Body of pancreas (tissue), 4 donors: ENCODE measurements around the gene ANKZF1. TPM values are rescaled to one million over a fixed set of nuclear protein-coding genes. Genes with fewer than 3 reads are reported as not detected.
A peak's percentile ranks its signal among the peaks of the same experiment; 100 is the strongest.

Source experiments
- ATAC-seq: fragments of 150-250 bp; one replicate; pipeline ENCODE4 v1.9.1; 2016
- DNase-seq, 4 donors: peaks; one replicate each; pipeline ENCODE4 v3.0.0-alpha.2; 2019
- H3K27ac ChIP-seq, 4 donors: fragments of 200-600 bp; sonication (generic); 1 replicate in 3 of 4; 2 replicates in 1 of 4; pipeline versions ENCODE4 v1.5.1 to v1.6.1; 2016 to 2019; ENCODE audit warnings: mild to moderate bottlenecking in 1 of 4, mixed read lengths in 1 of 4, moderate library complexity in 1 of 4
- H3K27me3 ChIP-seq, 2 donors: fragments of 200-600 bp; sonication (generic); one replicate each; pipeline ENCODE4 v1.6.0; 2016; ENCODE audit warnings: mild to moderate bottlenecking in 1 of 2
- H3K36me3 ChIP-seq, 2 donors: fragments of 200-600 bp; sonication (generic); replicated peaks in 1 of 2; 2 replicates each; pipeline ENCODE4 v1.5.1; 2016; ENCODE audit warnings: low read depth in 2 of 2; ENCODE audit not compliant: insufficient read depth in 1 of 2
- H3K4me1 ChIP-seq: fragments of 200-600 bp; sonication (generic); one replicate; pipeline ENCODE4 v1.6.0; 2016
- H3K4me3 ChIP-seq, 2 donors: fragments of 200-600 bp; sonication (generic); 1 replicate in 1 of 2; 2 replicates in 1 of 2; pipeline ENCODE4 v1.5.1; 2016 to 2019
- H3K9me3 ChIP-seq, 3 donors: fragments of 200-600 bp; sonication (generic); 1 replicate in 2 of 3; 2 replicates in 1 of 3; pipeline ENCODE4 v1.5.1; 2016
- POLR2A ChIP-seq, 3 donors: fragments of 450-650 bp; IDR thresholded peaks; one replicate each; pipeline ENCODE4 v1.6.1; 2016; ENCODE audit warnings: antibody characterized with exemption in 3 of 3, mild to moderate bottlenecking in 2 of 3
- WGBS, 2 donors: methylation state at CpG; one replicate each; pipeline ENCODE4 v1.1.5; 2017; 5-methylcytosine and 5-hydroxymethylcytosine counted together
- intact Hi-C: fragments of 100-400 bp; cut with DNase I; formaldehyde crosslinking; loops from one replicate; pipeline ENCODE4 v1.15.1; 2023
- total RNA-seq, 2 donors: library from RNA; depleted of rRNA; stranded (reverse); fragments of >200 nt; gene quantifications; one replicate each; pipeline ENCODE4 v1.1.0, GENCODE V29; 2016
- TF ChIP-seq, protein P1 (sequence below), 7 experiments: fragments of 450-650 bp in 4 of 7; fragments of 200-600 bp in 3 of 7; sonication (generic) in 3 of 7; IDR thresholded peaks; one replicate each; pipeline ENCODE4 v1.5.1; 2016 to 2019; ENCODE audit warnings: antibody characterized with exemption in 7 of 7

Gene ANKZF1
- total RNA-seq, 2 donors from 2014 or later = 67.5 to 95.3 TPM

DNA sequence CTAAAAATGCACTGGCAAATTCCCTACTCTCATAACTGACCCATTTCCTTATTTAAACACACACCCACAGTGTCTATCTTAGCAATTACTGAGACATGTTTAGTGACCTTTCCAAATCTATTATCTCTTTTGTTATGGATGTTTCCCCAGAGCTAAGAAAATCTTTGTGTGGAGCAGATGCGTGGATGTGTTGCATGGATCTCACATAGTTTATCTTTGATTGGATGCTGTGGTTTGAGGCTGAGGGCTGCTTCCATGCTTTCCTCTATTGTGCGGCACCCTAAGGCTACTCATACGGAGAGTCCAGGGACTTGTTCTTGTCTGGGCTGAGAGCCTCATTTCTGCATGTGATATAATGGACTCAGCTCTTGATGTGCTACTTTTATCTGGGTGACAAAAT lies 4.7 kb downstream of the ANKZF1 start:
- H3K4me1 ChIP-seq = peaks cover 14% of the 10 kb centered on the region
- H3K4me3 ChIP-seq = no peak overlapping the region
- TF ChIP-seq, protein P1, sequence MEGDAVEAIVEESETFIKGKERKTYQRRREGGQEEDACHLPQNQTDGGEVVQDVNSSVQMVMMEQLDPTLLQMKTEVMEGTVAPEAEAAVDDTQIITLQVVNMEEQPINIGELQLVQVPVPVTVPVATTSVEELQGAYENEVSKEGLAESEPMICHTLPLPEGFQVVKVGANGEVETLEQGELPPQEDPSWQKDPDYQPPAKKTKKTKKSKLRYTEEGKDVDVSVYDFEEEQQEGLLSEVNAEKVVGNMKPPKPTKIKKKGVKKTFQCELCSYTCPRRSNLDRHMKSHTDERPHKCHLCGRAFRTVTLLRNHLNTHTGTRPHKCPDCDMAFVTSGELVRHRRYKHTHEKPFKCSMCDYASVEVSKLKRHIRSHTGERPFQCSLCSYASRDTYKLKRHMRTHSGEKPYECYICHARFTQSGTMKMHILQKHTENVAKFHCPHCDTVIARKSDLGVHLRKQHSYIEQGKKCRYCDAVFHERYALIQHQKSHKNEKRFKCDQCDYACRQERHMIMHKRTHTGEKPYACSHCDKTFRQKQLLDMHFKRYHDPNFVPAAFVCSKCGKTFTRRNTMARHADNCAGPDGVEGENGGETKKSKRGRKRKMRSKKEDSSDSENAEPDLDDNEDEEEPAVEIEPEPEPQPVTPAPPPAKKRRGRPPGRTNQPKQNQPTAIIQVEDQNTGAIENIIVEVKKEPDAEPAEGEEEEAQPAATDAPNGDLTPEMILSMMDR (IDR thresholded peaks at IDR 0.05) = no peak
- no peak for TF ChIP-seq POLR2A (IDR thresholded peaks at IDR 0.05)
- H3K27ac ChIP-seq = no peak overlapping the region
- H3K27me3 ChIP-seq = no peaks in the 10 kb centered on the region
- 92 to 97% methylated on average over 3 of the region's 3 CpGs for WGBS, 2 donors
- DNase-seq = no peak
- H3K36me3 ChIP-seq = peaks cover 30 to 36% of the 10 kb centered on the region in 2 donors
- intact Hi-C loops = no loop called here
- no peak for ATAC-seq
- H3K9me3 ChIP-seq = no peaks in the 10 kb centered on the region

DNA sequence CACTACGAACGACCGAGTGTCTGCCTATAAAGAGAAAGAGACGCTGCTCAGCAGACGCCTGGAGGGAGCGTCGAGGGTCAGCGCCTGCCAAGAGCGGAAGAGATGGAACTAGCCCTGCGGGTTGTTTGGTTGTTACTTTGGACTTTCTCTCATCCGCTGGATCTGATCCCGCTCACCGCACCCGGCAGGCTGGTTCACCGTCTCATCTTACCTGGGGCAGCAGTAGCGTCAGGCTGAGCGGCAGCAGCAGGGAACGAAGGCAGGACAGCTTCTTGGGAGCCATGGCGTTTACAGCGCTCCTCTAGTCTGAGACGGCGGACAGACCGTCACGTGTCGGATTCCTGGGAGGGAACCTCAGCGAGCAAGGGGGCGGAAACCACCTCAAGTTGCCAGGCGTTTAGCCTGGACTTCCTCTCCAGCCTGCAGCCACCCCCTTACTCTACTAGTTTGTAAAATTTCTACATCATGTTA lies 13.7 kb downstream of the ANKZF1 start:
- H3K36me3 ChIP-seq = no peaks in the 10 kb centered on the region
- no peaks in the 10 kb centered on the region for H3K27me3 ChIP-seq
- no peak overlapping the region for H3K4me3 ChIP-seq
- intact Hi-C loops = no loop called here
- H3K9me3 ChIP-seq = no peaks in the 10 kb centered on the region
- no peak for ATAC-seq
- peak in 1 of 4 donors; percentile 35 for DNase-seq
- H3K27ac ChIP-seq = no peak overlapping the region
- WGBS, 2 donors = 50 to 61% methylated on average over 24 to 28 of the region's 28 CpGs
- H3K4me1 ChIP-seq = peaks cover 36% of the 10 kb centered on the region
- TF ChIP-seq, protein P1 (IDR thresholded peaks at IDR 0.05) = no peak
- TF ChIP-seq POLR2A (IDR thresholded peaks at IDR 0.05) = no peak

DNA sequence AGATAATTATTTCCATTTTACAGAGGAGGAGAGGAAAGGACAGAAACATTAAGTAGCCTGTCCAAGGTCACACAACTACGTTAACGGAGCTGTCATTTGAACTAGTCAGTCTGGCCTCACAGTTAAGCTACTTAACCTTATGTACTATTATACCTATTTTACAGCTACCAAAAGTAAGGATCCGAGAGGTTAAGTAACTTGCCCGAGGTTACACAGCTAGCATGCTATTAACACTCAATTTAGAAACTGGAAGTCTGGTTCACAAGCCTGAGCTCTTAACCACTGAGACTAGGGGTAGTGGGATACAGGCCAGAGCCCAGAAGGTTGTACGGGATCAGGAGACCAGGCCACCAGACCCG lies 15.2 kb downstream of the ANKZF1 start:
- H3K4me3 ChIP-seq = peak overlapping the region; percentile 62 to 78
- 8 to 16% methylated on average over 6 of the region's 6 CpGs for WGBS, 2 donors
- DNase-seq (no peak), ATAC-seq (no peak)
- TF ChIP-seq, protein P1 (IDR thresholded peaks at IDR 0.05) = no peak
- no peak for TF ChIP-seq POLR2A (IDR thresholded peaks at IDR 0.05)
- peak overlapping the region in 3 of 4 donors; percentile 80 to 96 (median 93) for H3K27ac ChIP-seq
- peaks cover 50% of the 10 kb centered on the region for H3K4me1 ChIP-seq
- no peaks in the 10 kb centered on the region for H3K27me3 ChIP-seq
- intact Hi-C loops = no loop called here
- no peaks in the 10 kb centered on the region for H3K36me3 ChIP-seq
- H3K9me3 ChIP-seq = no peaks in the 10 kb centered on the region

GRCh38 chr2:219245148-219245898 lies 15.7 kb downstream of the ANKZF1 start, which contains the start of the genes GLB1L and STK16:
TSS of gene GLB1L (minus strand) at chr2:219245444. CDS start at chr2:219243573, 1,871 bp downstream.
TSS of gene STK16 (plus strand) at chr2:219245479. CDS start at chr2:219246000, 521 bp downstream.
- Histone ChIP-seq H3K27me3 (no peaks in the 10 kb centered on the region), H3K4me1 (peaks cover 56% of the 10 kb centered on the region), H3K4me3 (peak within 1 kb of the TSS; percentile 62 to 78), H3K36me3 (no peaks in the 10 kb centered on the region), H3K9me3 (no peaks in the 10 kb centered on the region), H3K27ac (peak within 1 kb of the TSS; percentile 76 to 96 (median 86))
- peak; percentile 82 for ATAC-seq
- DNase-seq = peak; percentile 94 to 95 (median 95)
- intact Hi-C loops = no loop called here
- TF ChIP-seq, protein P1 (IDR thresholded peaks at IDR 0.05) = no peak
- TF ChIP-seq POLR2A (IDR thresholded peaks at IDR 0.05) = peak; percentile 54 to 91 (median 88)
- 0% methylated on average over 10 to 44 of the region's 46 CpGs for WGBS, 2 donors
